HG02571 (cell line): ENCODE results near the gene SIRPB1.
"Not testable (repeated sequence)": the region's sequence is repeated elsewhere in the genome, so short reads cannot be mapped to it uniquely, and the experiment has no call there.

ENCODE experiments used
- ATAC-seq: cut with Tn5 transposase; IDR thresholded peaks from one replicate; pipeline ENCODE4 v1.9.1; 2021; ENCODE audit warnings: mild to moderate bottlenecking, moderate library complexity; ENCODE audit not compliant: unreplicated experiment

The SIRPB1 gene

GRCh38 chr20:1608678-1609347, 11.0 kb downstream of the SIRPB1 start:
- ATAC-seq, result not testable (repeated sequence)

GRCh38 chr20:1600736-1601135, 19.1 kb downstream of the SIRPB1 start:
- no peak for ATAC-seq

- no peak for ATAC-seq
Observed at GRCh38 chr20:1595333-1595732, 24.5 kb downstream of the SIRPB1 start.

- ATAC-seq, result no peak
Observed at GRCh38 chr20:1588533-1589460, 31.0 kb downstream of the SIRPB1 start.

DNA sequence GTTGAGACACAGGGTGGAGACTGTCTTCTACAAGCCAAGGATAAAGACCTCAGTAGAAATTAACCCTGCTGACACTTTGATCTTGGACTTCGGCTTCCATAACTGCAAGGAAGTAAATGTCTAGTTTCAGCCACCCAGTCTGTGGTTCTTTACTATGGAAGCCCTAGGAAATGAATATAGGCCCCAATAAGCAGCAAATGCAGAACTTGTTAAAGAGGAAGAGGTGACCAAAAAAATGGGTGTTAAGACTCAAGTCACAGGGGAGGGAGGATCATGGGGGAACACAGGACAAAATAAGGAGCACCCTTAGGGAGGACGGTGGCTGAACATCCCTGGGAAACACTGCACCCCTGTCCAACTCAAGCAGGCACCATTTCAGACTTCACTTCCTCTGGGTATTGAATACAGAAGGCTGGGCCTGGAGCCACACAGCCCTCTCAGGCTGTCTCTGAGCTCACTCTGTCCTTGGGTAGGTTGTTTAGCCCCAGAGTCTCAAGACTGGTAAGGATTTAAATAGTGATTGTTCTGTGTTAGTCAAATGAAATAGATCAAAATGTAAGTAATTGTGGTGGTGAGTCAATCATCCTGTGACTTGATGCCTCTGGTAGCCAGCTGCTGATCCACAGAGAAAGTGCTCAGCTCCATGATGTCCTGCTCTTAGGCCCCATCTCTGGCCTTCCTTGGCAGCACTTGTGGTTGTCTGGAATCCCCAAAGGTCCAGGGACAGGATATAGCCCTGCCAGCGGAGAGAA, 31.9 kb downstream of the SIRPB1 start:
- ATAC-seq, result no peak

- ATAC-seq, result no peak
Observed at GRCh38 chr20:1579488-1579887, 40.3 kb downstream of the SIRPB1 start.

DNA sequence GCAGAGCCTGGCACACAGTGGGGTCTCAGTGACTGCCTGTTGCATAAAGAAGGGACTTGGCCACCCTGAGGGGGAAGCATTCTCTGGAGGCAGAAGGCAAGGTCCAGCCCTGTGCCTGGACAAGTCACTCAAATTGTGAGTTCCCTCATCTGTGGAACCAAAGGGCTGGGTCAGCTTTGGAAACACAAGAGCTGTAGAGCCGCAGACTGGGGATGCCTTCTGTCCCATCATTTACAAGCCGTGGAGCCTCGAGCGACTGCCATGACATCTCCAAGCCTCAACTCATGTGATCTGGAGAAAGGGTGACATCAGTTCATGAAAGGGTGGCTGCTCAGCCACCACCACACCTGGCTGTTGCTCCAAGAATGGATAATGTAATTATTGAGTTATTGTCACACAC, 41.9 kb downstream of the SIRPB1 start:
- no peak for ATAC-seq

DNA sequence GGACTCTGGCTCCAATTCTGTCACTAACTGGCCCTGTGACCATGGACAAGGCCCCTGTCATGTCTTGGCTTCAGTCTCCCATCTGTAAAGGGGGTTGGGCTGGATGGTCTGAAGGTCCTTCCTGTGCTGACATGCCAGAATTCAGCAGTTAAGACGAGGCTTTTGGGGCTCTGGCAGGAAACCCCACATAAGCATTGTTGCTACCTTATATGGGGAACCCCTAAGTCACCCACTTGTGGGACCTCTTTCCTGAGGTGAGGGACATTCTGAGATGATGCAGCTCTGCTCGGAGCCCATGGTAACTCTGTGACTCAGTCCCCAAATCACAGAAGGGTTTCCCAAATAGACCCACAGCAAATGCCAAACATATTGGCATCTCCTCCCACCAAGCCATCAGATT, 42.5 kb downstream of the SIRPB1 start:
- not testable (repeated sequence) for ATAC-seq

- no peak for ATAC-seq
Observed at GRCh38 chr20:1576641-1577040, 43.2 kb downstream of the SIRPB1 start.

DNA sequence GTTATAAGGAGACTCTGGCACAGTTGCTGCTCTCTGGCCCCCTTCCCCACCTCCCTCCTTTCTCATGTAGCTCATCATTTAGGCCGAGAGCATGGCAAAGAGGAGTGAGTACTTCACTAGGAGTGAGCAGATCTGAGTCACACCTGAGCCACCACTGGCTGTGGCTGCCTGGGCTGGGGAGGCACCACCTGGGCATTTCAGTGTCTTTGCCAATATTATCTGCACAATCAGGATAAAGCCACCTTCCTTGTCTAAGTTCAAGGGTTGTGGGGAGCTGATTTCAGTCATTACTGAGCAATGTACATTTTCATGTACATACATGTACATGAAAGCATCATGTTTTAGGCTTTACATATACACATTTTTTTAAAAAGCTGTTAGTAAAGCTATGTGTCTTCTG, 43.8 kb downstream of the SIRPB1 start:
- not testable (repeated sequence) for ATAC-seq

GRCh38 chr20:1571583-1571982, 48.2 kb downstream of the SIRPB1 start:
- not testable (repeated sequence) for ATAC-seq
